Neural progenitor cell (in vitro differentiated cells): ENCODE measurements around the gene ZNF581. TPM values are rescaled to one million over a fixed set of nuclear protein-coding genes. Genes with fewer than 3 reads are reported as not detected.

Source experiments
- DNase-seq: peaks from one replicate; pipeline ENCODE4 v3.0.0-alpha.2; 2016; ENCODE audit warnings: low spot score
- H2AFZ ChIP-seq: fragments of 200-600 bp; sonication (generic); replicated peaks from 2 replicates; pipeline ENCODE4 v1.6.1; 2016; ENCODE audit warnings: antibody characterized with exemption
- H3F3A ChIP-seq: fragments of 200-600 bp; sonication (generic); 2 replicates; pipeline ENCODE4 v1.6.1; 2016; ENCODE audit warnings: antibody characterized with exemption, low read depth
- H3K27ac ChIP-seq: fragments of 200-600 bp; sonication (generic); 2 replicates; pipeline ENCODE4 v1.5.1; 2016; ENCODE audit warnings: mild to moderate bottlenecking
- H3K27me3 ChIP-seq: fragments of 200-600 bp; sonication (generic); 2 replicates; pipeline ENCODE4 v1.6.1; 2016; ENCODE audit warnings: mild to moderate bottlenecking, moderate library complexity
- H3K36me3 ChIP-seq: fragments of 200-600 bp; sonication (generic); 2 replicates; pipeline ENCODE4 v1.5.1; 2016
- H3K4me1 ChIP-seq: fragments of 200-600 bp; sonication (generic); 2 replicates; pipeline ENCODE4 v1.6.1; 2016; ENCODE audit warnings: mixed run types
- H3K4me2 ChIP-seq: fragments of 200-600 bp; sonication (generic); 2 replicates; pipeline ENCODE4 v1.6.1; 2016
- H3K4me3 ChIP-seq: fragments of 200-600 bp; sonication (generic); 2 replicates; pipeline ENCODE4 v1.5.1; 2016
- H3K79me2 ChIP-seq: fragments of 200-600 bp; sonication (generic); 2 replicates; pipeline ENCODE4 v1.6.1; 2016; ENCODE audit warnings: low read depth
- H3K9ac ChIP-seq: fragments of 200-600 bp; sonication (generic); 2 replicates; pipeline ENCODE4 v1.6.1; 2016
- H3K9me3 ChIP-seq: fragments of 200-600 bp; sonication (generic); 2 replicates; pipeline ENCODE4 v1.5.1; 2016; ENCODE audit warnings: low read depth
- H4K20me1 ChIP-seq: fragments of 200-600 bp; sonication (generic); 2 replicates; pipeline ENCODE4 v1.6.1; 2016; ENCODE audit warnings: low read depth
- H3K27ac Mint-ChIP-seq: 3 replicates; pipeline ENCODE4 v1.8.0; 2021; ENCODE audit warnings: mixed read lengths
- H3K27me3 Mint-ChIP-seq: 2 replicates; pipeline ENCODE4 v1.8.0; 2022; ENCODE audit warnings: low read depth, mild to moderate bottlenecking, inconsistent platforms, moderate library complexity, mixed read lengths; ENCODE audit not compliant: insufficient read depth
- H3K36me3 Mint-ChIP-seq: 3 replicates; pipeline ENCODE4 v1.8.0; 2021; ENCODE audit warnings: mixed read lengths
- H3K4me1 Mint-ChIP-seq: 3 replicates; pipeline ENCODE4 v1.8.0; 2021; ENCODE audit warnings: mixed read lengths
- H3K4me3 Mint-ChIP-seq: 3 replicates; pipeline ENCODE4 v1.8.0; 2021; ENCODE audit warnings: mild to moderate bottlenecking, moderate library complexity, mixed read lengths
- H3K9me3 Mint-ChIP-seq: 3 replicates; pipeline ENCODE4 v1.8.0; 2020; ENCODE audit warnings: mixed read lengths
- EZH2 ChIP-seq: fragments of 200-600 bp; sonication (generic); IDR thresholded peaks from 2 replicates; pipeline ENCODE4 v1.6.1; 2017; ENCODE audit warnings: antibody characterized with exemption, mild to moderate bottlenecking, moderate library complexity
- EZH2phosphoT487 ChIP-seq: fragments of 200-600 bp; sonication (generic); IDR thresholded peaks from 2 replicates; pipeline ENCODE4 v1.6.1; 2017; ENCODE audit warnings: antibody characterized with exemption
- total RNA-seq: library from RNA; depleted of rRNA; stranded (reverse); fragments of >200 nt; gene quantifications from 2 replicates; pipeline ENCODE4 v1.2.3, GENCODE V29; 2015; ENCODE audit warnings: low replicate concordance
- TF ChIP-seq, protein P1 (sequence below): fragments of 200-600 bp; sonication (generic); IDR thresholded peaks from 2 replicates; pipeline ENCODE4 v1.5.1; 2017; ENCODE audit warnings: antibody characterized with exemption, mild to moderate bottlenecking

ZNF581 gene
- total RNA-seq, 1 donor from 2014 or later: 12.2 TPM

DNA sequence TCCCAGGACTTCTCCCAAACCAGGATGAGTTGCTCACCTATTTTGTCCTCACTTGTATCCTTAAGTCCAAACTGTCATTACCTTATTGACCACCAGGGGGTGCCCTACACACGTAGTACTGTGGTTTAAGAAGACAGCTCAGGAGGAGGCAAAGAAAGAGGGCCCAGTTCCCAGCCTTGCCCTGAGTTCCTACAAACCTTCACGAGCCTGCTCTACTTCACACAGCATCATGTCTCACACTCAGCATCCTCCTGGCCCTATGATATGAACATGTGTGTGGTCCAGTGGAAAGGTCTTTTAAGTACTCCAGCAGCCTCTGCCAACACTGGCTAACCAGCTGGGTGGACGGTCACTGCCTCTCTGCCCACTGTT, 11.0 kb upstream of the ZNF581 start:
- Mint-ChIP-seq H3K9me3 (no peaks in the 10 kb centered on the region), H3K27ac (no peak overlapping the region), H3K4me3 (peak overlapping the region; percentile 2), H3K4me1 (peaks cover 26% of the 10 kb centered on the region), H3K27me3 (peaks cover 13% of the 10 kb centered on the region), H3K36me3 (no peaks in the 10 kb centered on the region)
- H3K79me2 ChIP-seq: peaks cover 24% of the 10 kb centered on the region
- no peak overlapping the region for H3K4me2 ChIP-seq
- no peaks in the 10 kb centered on the region for H3K27me3 ChIP-seq
- H4K20me1 ChIP-seq: peaks cover 12% of the 10 kb centered on the region
- H3K9me3 ChIP-seq: no peaks in the 10 kb centered on the region
- H3F3A ChIP-seq: peaks cover 15% of the 10 kb centered on the region
- TF ChIP-seq, protein P1, sequence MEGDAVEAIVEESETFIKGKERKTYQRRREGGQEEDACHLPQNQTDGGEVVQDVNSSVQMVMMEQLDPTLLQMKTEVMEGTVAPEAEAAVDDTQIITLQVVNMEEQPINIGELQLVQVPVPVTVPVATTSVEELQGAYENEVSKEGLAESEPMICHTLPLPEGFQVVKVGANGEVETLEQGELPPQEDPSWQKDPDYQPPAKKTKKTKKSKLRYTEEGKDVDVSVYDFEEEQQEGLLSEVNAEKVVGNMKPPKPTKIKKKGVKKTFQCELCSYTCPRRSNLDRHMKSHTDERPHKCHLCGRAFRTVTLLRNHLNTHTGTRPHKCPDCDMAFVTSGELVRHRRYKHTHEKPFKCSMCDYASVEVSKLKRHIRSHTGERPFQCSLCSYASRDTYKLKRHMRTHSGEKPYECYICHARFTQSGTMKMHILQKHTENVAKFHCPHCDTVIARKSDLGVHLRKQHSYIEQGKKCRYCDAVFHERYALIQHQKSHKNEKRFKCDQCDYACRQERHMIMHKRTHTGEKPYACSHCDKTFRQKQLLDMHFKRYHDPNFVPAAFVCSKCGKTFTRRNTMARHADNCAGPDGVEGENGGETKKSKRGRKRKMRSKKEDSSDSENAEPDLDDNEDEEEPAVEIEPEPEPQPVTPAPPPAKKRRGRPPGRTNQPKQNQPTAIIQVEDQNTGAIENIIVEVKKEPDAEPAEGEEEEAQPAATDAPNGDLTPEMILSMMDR: peak; percentile 91
- TF ChIP-seq EZH2 (peak; percentile 26), EZH2phosphoT487 (no peak)
- no peak overlapping the region for H3K4me3 ChIP-seq
- no peak overlapping the region for H3K27ac ChIP-seq
- H2AFZ ChIP-seq: no peak overlapping the region
- H3K4me1 ChIP-seq: peaks cover 6% of the 10 kb centered on the region
- H3K9ac ChIP-seq: no peak overlapping the region
- DNase-seq: peak; percentile 97
- H3K36me3 ChIP-seq: no peaks in the 10 kb centered on the region

DNA sequence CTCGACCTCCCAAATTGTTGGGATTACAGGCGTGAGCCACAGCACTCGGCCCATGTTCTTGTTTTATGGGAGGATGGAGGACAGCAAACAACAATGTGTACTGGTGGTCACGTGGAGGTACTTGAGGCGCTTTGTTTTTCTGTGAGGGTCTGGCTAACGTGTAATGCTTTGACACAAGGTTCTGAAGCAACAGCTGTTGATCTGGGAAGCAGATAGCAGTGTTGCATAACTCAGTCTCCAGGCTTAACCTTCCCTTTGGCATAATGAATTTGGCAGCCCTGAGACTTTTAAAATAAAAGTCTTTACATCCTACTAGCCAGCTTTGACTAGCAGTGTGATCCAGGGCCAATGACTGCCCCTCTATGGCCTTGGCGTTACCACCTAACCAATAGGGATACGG, 9.6 kb upstream of the ZNF581 start:
- no peak overlapping the region for H3K27ac Mint-ChIP-seq
- peaks cover 19% of the 10 kb centered on the region for H3K27me3 Mint-ChIP-seq
- Histone ChIP-seq H4K20me1 (peaks cover 16% of the 10 kb centered on the region), H3K27me3 (no peaks in the 10 kb centered on the region), H3K27ac (no peak overlapping the region), H3K79me2 (peaks cover 38% of the 10 kb centered on the region), H2AFZ (no peak overlapping the region), H3K9ac (no peak overlapping the region), H3K4me3 (peak overlapping the region; percentile 88), H3K4me1 (peaks cover 6% of the 10 kb centered on the region), H3F3A (peaks cover 18% of the 10 kb centered on the region), H3K4me2 (peak overlapping the region; percentile 99), H3K9me3 (no peaks in the 10 kb centered on the region), H3K36me3 (no peaks in the 10 kb centered on the region)
- H3K4me3 Mint-ChIP-seq: peak overlapping the region; percentile 75
- H3K9me3 Mint-ChIP-seq: no peaks in the 10 kb centered on the region
- H3K4me1 Mint-ChIP-seq: peaks cover 29% of the 10 kb centered on the region
- no peak for TF ChIP-seq EZH2phosphoT487
- TF ChIP-seq, protein P1: no peak
- TF ChIP-seq EZH2: no peak
- H3K36me3 Mint-ChIP-seq: peaks cover 4% of the 10 kb centered on the region
- DNase-seq: no peak

DNA sequence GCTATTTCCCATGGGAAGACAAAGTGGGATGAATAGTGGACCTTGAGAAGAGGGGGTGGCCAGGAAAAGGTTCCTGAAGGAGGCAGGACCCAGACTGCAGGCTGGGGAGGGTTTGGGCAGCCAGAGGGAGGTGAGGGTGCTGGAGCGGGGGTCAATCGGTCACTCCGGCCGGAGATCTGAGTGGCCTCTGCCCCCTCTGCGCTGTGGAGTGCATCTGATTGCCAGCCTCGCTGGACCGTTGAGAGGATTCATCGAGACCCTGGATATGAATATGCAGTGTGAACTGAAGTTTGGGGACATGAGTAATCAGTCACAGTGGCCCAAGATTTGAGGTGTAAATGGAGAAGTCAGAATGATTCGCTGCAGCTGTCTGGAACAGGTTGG, 8.1 kb upstream of the ZNF581 start:
- H3K27me3 ChIP-seq: no peaks in the 10 kb centered on the region
- peaks cover 19% of the 10 kb centered on the region for H3K27me3 Mint-ChIP-seq
- H3K4me2 ChIP-seq: peak overlapping the region; percentile 99
- peak overlapping the region; percentile 94 for H3K9ac ChIP-seq
- H3K4me1 Mint-ChIP-seq: peaks cover 33% of the 10 kb centered on the region
- peak overlapping the region; percentile 97 for H3K27ac Mint-ChIP-seq
- no peaks in the 10 kb centered on the region for H3K9me3 Mint-ChIP-seq
- H3K4me1 ChIP-seq: peaks cover 6% of the 10 kb centered on the region
- no peak for DNase-seq
- peaks cover 53% of the 10 kb centered on the region for H3K79me2 ChIP-seq
- H3K4me3 ChIP-seq: peak overlapping the region; percentile 88
- no peak overlapping the region for H2AFZ ChIP-seq
- peaks cover 32% of the 10 kb centered on the region for H3F3A ChIP-seq
- H4K20me1 ChIP-seq: peaks cover 16% of the 10 kb centered on the region
- peak overlapping the region; percentile 43 for H3K27ac ChIP-seq
- H3K36me3 ChIP-seq: no peaks in the 10 kb centered on the region
- H3K9me3 ChIP-seq: no peaks in the 10 kb centered on the region
- H3K36me3 Mint-ChIP-seq: peaks cover 7% of the 10 kb centered on the region
- TF ChIP-seq EZH2phosphoT487 (no peak), EZH2 (no peak)
- TF ChIP-seq, protein P1: no peak
- H3K4me3 Mint-ChIP-seq: peak overlapping the region; percentile 97
